GM18868 (cell line): ENCODE data around the gene NUBP1.
A peak's percentile ranks its signal among the peaks of the same experiment; 100 is the strongest.

Experiments used
- ATAC-seq: cut with Tn5 transposase; IDR thresholded peaks from one replicate; pipeline ENCODE4 v1.9.1; 2021; ENCODE audit warnings: mild to moderate bottlenecking, moderate library complexity; ENCODE audit not compliant: unreplicated experiment

The NUBP1 gene

DNA sequence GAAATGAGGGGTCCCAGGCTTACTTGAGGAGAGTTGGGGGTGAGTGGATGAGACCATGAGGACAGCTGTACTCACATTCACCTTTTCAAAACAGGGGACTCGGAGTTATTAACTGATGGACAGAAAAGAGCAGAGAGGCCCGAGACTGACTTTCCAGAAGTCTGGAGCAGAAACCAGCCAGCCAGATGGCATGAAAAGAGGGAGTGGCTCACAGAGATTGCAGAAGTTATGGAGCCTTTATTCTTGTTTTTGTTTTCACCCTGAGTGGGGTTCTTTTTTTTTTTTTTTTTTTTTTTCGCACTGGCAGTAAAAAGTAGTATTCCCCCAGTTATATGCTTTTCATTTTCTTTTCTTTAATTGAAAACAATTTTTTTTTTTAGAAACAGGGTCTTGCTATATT, 56.1 kb downstream of the NUBP1 start:
- no peak for ATAC-seq

DNA sequence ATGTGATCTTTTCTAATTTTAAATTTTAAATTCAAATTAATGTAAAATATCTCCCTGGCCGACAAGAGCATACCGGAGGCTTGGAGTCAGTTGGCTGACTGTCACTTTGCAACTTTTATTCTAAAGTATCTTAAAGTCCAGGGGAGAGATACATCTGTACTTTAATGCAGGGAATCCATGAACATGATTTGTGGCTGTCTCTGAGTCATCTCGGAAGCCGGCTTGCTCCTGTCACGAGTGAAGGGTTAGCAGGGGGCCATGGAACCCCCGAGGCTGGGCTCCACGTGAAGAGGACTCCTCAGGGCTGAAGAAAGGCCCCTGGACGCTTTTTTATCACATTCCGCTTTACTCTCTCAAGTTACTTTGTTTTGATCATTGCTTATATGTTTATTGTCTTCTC, 61.7 kb downstream of the NUBP1 start:
- peak; percentile 74 for ATAC-seq

DNA sequence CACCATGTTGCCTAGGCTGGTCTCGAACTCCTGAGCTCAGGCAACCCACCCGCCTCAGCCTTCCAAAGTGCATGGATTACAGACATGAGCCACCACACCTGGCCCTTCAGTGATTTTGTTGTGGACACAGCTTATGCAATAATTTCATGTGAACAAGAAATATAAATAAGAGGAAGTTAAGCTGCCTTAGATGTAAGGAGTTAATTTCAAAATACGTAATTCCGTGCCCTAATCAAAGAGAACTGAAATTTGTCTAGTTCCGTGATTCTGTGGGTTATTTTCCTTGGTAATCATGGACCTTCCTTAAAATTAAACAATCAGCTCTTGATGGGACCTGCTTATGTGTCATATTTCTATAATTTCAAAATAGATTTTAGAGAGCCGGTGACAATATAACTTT, 63.1 kb downstream of the NUBP1 start:
- ATAC-seq = no peak

GRCh38 chr16:10808218-10808617, 64.6 kb downstream of the NUBP1 start:
- no peak for ATAC-seq

- ATAC-seq = no peak
These were observed 65.2 kb downstream of the NUBP1 start for GRCh38 chr16:10808850-10809249.

DNA sequence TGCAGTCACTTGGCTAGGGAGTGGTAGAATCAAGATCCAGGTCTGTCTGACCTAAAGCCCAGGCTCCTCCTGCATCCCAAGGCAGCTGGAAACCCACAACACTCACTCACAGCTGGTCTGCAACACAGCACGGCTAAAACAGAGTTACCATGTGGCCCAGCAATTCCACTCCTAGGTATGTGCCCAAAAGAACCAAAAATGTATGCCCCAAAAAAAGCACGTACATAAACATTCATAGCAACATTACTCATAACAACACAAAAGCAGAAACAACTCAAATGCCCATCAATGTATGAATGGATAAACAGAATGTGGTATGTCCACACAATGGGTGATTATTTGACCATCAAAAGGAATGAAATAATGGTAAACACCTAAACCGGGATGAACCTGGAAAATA, 66.1 kb downstream of the NUBP1 start:
- ATAC-seq = no peak

- peak; percentile 80 for ATAC-seq
These were observed 68.9 kb downstream of the NUBP1 start for GRCh38 chr16:10812312-10813098.

GRCh38 chr16:10813099-10813455, 69.4 kb downstream of the NUBP1 start:
- no peak for ATAC-seq

- no peak for ATAC-seq
These were observed 73.9 kb downstream of the NUBP1 start for GRCh38 chr16:10817514-10817913.

DNA sequence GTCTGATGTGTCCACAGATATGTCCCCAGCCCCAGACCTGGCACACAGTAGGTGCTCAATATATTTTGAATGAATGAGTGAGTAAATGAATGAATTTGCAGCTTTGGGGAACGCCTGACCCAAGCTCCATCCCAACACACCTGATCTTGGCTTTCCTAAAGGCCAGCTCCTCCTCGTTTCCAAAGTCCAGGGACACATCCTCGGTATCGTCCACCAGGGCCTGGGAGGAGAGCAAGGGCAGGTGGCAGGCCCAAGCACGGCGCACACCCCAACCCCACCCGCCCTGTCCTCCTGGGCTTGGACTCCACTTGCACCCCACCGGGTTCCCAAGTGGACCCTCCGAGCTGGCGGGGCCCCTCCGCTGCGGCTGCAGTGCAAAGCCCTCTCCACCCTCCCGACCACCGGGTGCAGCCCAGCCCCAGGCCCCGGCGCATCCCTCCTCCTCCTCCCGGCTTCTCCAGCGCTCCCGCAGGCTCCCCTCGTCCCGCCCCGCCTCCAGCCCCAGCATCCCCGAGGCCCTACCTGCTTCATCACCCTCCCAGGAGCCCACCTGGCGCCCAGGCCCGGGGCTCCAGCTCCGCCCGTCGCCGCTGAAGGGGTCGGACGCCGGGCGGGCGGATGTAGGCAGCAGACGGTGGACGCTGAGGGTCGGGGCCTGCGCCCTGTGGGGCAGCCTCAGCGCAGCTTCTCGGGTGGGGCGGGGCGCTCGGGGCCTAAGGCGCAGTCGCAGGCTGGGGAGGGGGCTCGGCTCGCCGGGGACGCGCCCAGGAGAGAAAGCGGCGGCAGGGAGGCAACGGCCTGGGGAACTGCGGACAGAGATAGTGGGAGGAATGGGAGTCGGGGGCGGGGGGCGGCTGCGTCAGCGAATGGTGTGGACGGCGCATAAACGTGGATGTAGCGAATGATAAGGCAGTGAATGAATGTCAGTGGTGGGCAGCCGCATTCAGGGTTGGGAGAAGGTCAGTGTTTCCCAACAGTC, 74.6 kb downstream of the NUBP1 start, which contains the start of gene TVP23A:
Gene TVP23A, minus strand, starts transcription at position 832 of the 979 bp plus-strand sequence. Its CDS starts 301 bp downstream, at position 531.
- ATAC-seq = no peak
